T-helper 2 cell (primary cell): ENCODE measurements around the gene PNMA1.
"Not testable (repeated sequence)": the region's sequence is repeated elsewhere in the genome, so short reads cannot be mapped to it uniquely, and the experiment has no call there.

Experiments used
- DNase-seq, 5 experiments: peaks; one replicate each; pipeline versions ENCODE4 v3.0.0 to v3.0.0-alpha.2; 2012 to 2022

Gene PNMA1

GRCh38 chr14:73715707-73716106, 1.5 kb upstream of the PNMA1 start:
- DNase-seq, result no peak

DNA sequence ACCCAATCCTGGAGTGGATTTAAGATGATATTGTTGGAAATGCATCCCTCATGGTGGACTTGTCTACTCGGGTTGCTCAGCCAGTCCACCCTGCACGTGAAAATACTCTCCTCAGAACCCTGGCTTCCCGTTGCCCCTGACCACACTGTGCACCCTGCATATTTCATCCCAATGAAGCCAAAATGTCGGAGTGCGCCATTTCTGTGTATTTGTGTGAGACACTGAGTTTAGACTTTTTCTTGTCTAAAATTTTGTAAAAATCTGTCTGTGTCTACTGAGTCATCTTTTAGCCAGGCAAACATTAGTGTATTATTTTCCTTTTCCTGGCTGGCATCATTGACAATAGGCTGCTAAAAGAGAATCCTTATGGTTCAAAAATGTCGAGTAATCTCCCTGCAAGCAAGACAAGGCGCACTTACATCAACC, 485 bp upstream of the PNMA1 start:
- DNase-seq, result no peak

DNA sequence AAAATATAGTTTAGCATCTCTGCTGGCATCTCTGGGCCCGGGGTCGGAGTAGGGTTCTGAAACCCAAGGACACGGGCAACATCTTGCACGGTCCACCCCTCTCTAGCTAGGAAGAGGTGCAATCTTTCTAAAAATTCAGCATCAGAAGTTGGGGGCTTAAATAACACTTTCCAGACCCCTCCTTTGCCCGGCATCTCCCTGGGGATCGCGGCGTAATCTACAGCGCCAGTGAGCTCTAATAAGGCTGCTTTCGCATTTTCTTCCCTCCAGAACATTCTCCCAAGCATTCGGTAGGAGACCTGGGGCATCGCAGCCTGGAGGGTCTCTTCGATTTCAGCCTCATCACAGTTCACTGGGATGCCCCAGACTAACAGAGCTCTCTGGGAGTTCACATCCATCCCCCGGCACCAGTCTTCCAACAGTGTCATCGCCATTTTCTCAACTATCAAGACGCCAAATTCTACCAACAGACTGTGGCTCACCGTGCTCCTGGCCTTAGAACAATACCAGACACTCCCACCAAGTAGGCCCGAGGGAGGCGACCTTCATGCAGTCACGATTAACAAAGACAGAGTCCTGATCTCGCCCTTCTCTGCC, 880 bp downstream of the PNMA1 start:
- DNase-seq, result no peak

- peak in 2 of 5 experiments; percentile 9 to 53 for DNase-seq
These were observed 1.5 kb downstream of the PNMA1 start for GRCh38 chr14:73712540-73713180.

DNA sequence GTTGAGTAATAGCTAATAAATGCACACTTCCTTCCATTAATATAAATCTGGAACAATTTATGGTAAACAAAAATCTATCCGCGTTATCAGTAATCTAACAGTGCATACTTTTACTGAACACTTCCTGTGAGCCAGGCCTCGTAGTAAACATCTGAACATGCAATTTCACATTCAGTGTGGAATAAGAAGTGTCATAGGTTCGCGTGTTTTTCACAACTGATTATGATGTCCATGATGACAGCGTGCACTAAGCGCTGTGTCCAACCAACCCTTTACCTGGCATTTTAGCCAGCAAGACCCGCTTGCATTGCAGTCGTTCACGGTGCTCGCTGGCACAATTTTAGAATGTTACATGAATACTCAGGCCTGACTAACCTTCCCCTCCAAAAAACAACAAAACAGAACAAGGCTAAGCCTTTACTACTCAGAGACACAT, 2.1 kb downstream of the PNMA1 start:
- peak in 1 of 5 experiments; percentile 67 for DNase-seq

GRCh38 chr14:73710737-73711136, 3.4 kb downstream of the PNMA1 start:
- no peak for DNase-seq

DNA sequence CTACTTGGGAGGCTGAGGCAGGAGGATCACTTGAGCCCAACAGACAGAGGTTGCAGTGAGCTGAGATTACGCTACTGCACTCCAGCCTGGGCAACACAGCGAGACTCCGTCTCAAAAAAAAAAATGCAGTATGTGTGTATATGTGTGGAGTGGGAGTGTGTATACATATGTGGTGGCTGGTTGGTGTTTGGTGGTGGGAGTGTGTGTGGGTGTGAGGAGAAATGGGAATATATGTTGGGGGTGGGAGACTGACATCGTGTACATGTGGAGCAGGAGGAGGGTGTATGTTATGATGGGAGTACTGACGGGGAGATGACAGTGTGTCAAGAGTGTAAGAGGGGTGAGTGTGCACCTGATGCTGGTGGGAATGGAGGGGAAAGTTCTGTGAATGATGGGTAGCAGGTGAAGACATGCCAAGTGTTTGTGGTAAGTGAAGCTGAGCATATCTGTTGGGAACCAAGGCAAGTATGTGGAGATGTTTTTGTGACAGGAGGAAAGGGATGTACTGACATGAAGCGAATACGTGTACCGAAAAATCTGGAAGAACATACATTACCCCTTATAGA, 4.2 kb downstream of the PNMA1 start:
- DNase-seq, result no peak

DNA sequence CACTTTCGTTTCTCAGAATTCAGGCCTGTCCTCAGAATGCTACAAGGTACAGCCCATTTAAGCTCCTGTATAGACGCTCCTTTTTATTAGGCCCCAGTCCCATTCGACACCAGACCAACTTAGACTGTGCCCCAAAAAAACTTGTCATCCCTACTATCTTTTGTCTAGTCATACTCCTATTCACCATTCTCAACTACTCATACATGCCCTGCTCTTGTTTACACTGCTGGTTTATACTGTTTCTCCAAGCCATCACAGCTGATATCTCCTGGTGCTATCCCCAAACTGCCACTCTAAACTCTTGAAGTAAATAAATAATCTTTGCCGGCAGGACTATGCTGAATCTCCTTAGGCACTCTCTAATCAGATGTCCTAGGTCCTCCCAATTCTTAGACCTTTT, 6.1 kb downstream of the PNMA1 start:
- not testable (repeated sequence) for DNase-seq

DNA sequence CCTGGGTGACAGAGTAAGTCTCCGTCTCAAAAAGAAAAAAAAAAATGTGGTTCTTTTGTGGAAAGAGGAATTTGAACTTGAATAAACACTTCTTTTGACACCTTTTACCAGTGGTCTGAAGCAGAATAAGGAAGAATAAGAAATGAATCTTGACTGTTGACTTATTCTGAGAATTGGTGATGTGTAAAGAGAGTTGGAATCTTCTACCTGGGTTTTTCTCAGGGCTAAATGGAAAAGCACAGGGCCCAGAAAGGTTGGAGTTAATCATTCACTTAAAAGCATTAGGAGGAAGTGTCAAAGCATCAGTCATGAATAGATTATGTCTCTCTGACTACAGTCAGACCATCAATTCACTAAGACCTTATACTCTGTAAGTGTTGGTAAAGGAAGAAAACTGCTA, 13.9 kb downstream of the PNMA1 start:
- no peak for DNase-seq

GRCh38 chr14:73696466-73697400, 17.5 kb downstream of the PNMA1 start:
- peak in 1 of 5 experiments; percentile 88 for DNase-seq

- peak in 1 of 5 experiments; percentile 42 for DNase-seq
These were observed 18.2 kb downstream of the PNMA1 start for GRCh38 chr14:73695997-73696396.

GRCh38 chr14:73695082-73695481, 19.1 kb downstream of the PNMA1 start:
- DNase-seq, result no peak

GRCh38 chr14:73694083-73694482, 20.1 kb downstream of the PNMA1 start:
- DNase-seq, result no peak

- no peak for DNase-seq
These were observed 27.3 kb downstream of the PNMA1 start for GRCh38 chr14:73686901-73687300.

DNA sequence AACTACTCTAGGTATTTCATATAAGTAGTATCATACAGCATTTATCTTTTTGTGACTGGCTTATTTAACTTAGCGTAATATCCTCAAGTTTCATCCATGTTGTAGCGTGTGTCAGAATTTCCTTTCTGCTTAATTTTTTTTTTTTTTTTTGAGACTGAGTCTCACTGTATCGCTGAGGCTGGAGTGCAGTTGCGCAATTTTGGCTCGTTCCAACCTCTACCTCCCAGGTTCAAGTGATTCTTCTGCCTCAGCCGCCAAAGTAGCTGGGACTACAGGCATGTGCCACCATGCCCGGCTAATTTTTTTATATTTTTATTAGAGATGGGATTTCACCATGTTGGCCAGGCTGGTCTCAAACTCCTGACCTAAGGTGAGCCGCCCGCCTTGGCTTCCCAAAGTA, 28.9 kb downstream of the PNMA1 start:
- DNase-seq, result no peak

- no peak for DNase-seq
These were observed 29.6 kb downstream of the PNMA1 start for GRCh38 chr14:73684627-73685026.

- no peak for DNase-seq
These were observed 33.4 kb downstream of the PNMA1 start for GRCh38 chr14:73680821-73681220.

DNA sequence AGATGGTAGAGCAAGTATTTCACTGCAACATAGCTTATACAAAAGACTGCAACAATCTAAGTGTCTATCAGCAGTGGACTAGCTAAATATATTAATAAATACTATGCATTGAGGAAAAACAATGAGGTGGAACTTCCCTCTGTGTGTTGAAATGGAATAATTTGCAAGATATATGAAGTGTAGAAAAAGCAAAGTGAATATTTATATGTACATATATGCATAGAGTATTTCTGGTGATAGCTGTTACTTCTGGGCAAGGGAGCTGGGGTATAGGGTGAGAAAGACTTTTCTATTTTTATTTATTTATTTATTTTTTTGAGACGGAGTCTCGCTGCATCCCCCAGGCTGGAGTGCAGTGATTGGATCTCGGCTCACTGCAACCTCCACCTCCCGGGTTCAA, 35.5 kb downstream of the PNMA1 start:
- DNase-seq, result no peak

- DNase-seq, result no peak
These were observed 39.2 kb downstream of the PNMA1 start for GRCh38 chr14:73674986-73675385.

- DNase-seq, result no peak
These were observed 46.3 kb downstream of the PNMA1 start for GRCh38 chr14:73667854-73668253.

DNA sequence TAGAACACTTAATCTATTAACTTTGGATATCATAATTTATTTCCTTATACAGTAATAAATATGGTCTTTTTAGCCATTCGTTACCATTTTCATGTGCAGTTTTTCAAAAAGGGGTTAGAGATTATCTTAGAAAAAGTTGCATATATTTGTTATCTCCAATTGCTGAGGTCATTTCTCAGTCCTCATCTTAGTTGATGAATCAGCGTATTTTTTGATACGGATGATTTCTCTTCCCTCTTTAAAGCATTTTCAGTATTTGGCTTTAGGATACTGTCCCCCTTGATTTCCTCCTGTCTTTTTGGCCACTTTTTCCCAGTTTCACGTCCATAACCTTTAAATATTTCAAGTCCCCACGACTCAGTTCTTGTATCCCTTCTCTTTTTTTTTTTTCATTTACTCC, 47.6 kb downstream of the PNMA1 start:
- no peak for DNase-seq

GRCh38 chr14:73665130-73665529, 49.1 kb downstream of the PNMA1 start:
- DNase-seq, result no peak

- no peak for DNase-seq
These were observed 50.5 kb downstream of the PNMA1 start for GRCh38 chr14:73663548-73664212.
